Measurements from ENCODE around the gene ACTN2.

Gene ACTN2

DNA sequence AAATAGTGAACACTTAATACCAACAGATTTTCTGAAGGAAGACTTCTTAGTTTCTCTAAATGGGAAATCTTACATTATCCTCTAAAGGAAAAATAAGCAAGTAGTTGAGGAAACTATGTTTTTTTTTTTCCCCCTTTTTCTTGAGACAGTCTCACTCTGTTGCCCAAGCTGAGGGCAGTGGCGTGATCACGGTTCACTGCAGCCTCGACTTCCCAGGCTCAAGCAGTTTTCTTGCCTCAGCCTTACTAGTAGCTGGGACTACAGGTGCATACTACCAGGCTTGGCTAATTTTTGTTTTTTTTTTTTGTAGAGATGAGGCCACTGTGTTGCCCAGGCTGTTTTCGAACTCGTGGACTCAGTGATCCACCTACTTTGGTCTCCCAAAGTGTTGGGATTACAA lies 112.7 kb downstream of the ACTN2 start:
- H3K4me1 ChIP-seq (ENCODE audit: control insufficient read depth, insufficient read depth, low read length) = peaks cover 4% of the 10 kb centered on the region
- H3K27me3 ChIP-seq (ENCODE audit: control insufficient read depth in 1 of 2, insufficient read depth in 2 of 2, low read length in 2 of 2) = no peaks in the 10 kb centered on the region
- no peak overlapping the region for H3K27ac ChIP-seq (ENCODE audit: low read length)
- H3K4me3 ChIP-seq (ENCODE audit: low read length in 2 of 2) = no peak overlapping the region
- no peaks in the 10 kb centered on the region for H3K9me3 ChIP-seq (ENCODE audit: control insufficient read depth in 2 of 2, low read length in 2 of 2)
- H3K9ac ChIP-seq (ENCODE audit: low read length in 2 of 2) = no peak overlapping the region
- peaks cover 0 to 4% of the 10 kb centered on the region in 2 donors for H3K36me3 ChIP-seq (ENCODE audit: control insufficient read depth in 2 of 2, insufficient read depth in 2 of 2, low read length in 2 of 2)

DNA sequence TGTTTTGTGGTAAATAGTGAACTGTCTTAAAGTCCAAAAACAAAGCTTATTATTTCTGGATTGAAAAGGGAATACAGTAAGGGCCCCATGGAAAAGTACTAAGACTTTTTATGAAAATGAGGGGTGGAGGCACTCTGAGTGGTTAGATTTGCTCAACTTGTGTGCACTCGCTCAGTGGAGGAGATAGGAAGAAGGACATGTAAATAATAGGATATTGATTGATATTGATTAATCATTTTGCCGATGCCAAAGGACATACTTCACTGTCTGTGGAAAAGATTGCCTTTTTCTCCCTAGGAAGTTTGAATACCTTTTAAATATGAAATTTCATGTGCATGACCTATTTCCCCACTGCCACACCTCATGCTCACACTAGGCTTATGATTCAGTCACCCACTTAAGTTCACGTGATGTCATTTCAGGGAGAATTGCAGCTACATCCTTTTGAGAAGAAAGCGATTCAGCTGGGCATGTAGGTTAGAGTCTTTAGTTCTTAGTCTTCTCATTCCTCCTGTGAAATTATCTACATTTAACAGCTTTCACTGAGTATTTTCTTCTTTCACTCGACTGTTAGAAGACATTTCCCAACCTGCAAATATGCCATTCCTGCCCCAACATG lies 113.8 kb downstream of the ACTN2 start:
- Histone ChIP-seq H3K4me1 (ENCODE audit: control insufficient read depth, insufficient read depth, low read length) (peaks cover 4% of the 10 kb centered on the region), H3K9me3 (ENCODE audit: control insufficient read depth in 2 of 2, low read length in 2 of 2) (no peaks in the 10 kb centered on the region), H3K27me3 (ENCODE audit: control insufficient read depth in 1 of 2, insufficient read depth in 2 of 2, low read length in 2 of 2) (no peaks in the 10 kb centered on the region), H3K9ac (ENCODE audit: low read length in 2 of 2) (no peak overlapping the region), H3K27ac (ENCODE audit: low read length) (no peak overlapping the region), H3K4me3 (ENCODE audit: low read length in 2 of 2) (no peak overlapping the region), H3K36me3 (ENCODE audit: control insufficient read depth in 2 of 2, insufficient read depth in 2 of 2, low read length in 2 of 2) (peaks cover 0 to 7% of the 10 kb centered on the region in 2 donors)

DNA sequence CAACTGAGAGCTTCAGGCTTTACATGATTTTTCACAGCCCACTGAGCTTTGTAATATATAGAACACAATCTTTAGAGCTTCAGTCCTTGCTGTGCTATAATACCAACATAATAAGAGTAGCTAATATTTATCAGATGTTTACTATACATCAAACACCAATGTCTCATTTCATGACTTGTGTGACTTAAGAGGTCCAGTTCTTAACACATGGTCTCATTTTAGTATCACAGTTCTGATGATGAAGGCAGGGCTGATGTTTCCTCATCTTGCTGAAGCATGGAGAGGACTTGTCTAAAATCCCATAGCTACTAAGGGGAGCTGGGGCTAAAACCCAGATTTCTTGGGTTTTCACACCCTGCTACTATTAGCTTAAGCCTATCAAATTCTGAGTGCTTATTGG lies 114.3 kb downstream of the ACTN2 start:
- Histone ChIP-seq H3K4me1 (ENCODE audit: control insufficient read depth, insufficient read depth, low read length) (peaks cover 4% of the 10 kb centered on the region), H3K27ac (ENCODE audit: low read length) (no peak overlapping the region)

DNA sequence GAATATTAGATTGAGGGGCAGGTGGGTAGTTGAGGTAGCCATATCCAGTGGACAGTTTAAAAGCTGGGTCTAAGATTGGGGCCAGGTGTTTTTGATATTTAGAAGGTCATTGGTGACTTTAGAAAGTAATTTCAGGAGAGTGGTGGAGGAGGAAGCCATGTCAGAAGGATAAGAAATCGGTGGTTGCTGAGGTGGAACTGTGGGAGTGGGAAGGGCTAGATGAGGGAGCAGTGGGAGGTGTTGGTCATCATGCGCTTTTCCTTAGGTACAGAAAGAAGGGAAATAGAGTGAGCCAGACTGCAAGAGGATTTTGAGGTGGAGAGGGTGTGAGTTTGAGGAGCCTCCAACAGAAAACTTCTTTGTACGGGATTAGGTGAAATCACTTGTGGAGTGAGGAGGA lies 116.0 kb downstream of the ACTN2 start:
- H3K9ac ChIP-seq (ENCODE audit: low read length in 2 of 2) = no peak overlapping the region
- no peak overlapping the region for H3K27ac ChIP-seq (ENCODE audit: low read length)
- H3K4me1 ChIP-seq (ENCODE audit: control insufficient read depth, insufficient read depth, low read length) = no peaks in the 10 kb centered on the region
- H3K9me3 ChIP-seq (ENCODE audit: control insufficient read depth in 2 of 2, low read length in 2 of 2) = no peaks in the 10 kb centered on the region
- peaks cover 0 to 16% of the 10 kb centered on the region in 2 donors for H3K36me3 ChIP-seq (ENCODE audit: control insufficient read depth in 2 of 2, insufficient read depth in 2 of 2, low read length in 2 of 2)
- H3K27me3 ChIP-seq (ENCODE audit: control insufficient read depth in 1 of 2, insufficient read depth in 2 of 2, low read length in 2 of 2) = no peaks in the 10 kb centered on the region
- no peak overlapping the region for H3K4me3 ChIP-seq (ENCODE audit: low read length in 2 of 2)

More for the DNA sequence above, 114.3 kb downstream of the ACTN2 start:
- H3K36me3 ChIP-seq (ENCODE audit: control insufficient read depth in 2 of 2, insufficient read depth in 2 of 2, low read length in 2 of 2) = peaks cover 0 to 12% of the 10 kb centered on the region in 2 donors
- H3K4me3 ChIP-seq (ENCODE audit: low read length in 2 of 2) = no peak overlapping the region
- no peak overlapping the region for H3K9ac ChIP-seq (ENCODE audit: low read length in 2 of 2)
- no peaks in the 10 kb centered on the region for H3K9me3 ChIP-seq (ENCODE audit: control insufficient read depth in 2 of 2, low read length in 2 of 2)
- no peaks in the 10 kb centered on the region for H3K27me3 ChIP-seq (ENCODE audit: control insufficient read depth in 1 of 2, insufficient read depth in 2 of 2, low read length in 2 of 2)

DNA sequence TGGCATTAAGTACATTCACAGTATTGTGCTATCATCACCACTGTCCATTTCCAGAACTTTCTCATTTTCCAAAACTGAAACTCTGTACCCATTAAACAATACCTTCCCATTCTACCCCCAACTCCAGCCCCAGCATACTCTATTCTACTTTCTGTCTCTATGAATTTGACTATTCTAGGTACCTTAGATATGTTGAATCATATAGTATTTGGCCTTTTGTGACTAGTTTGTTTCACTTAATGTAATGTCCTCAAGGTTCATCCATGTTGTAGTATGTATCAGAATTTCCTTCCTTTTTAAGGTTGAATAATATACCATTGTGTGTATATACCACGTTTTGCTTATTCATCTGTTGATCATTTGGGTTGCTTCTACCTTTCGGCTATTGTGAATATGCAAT lies 120.3 kb downstream of the ACTN2 start:
- Histone ChIP-seq H3K27me3 (ENCODE audit: control insufficient read depth in 1 of 2, insufficient read depth in 2 of 2, low read length in 2 of 2) (no peaks in the 10 kb centered on the region), H3K36me3 (ENCODE audit: control insufficient read depth in 2 of 2, insufficient read depth in 2 of 2, low read length in 2 of 2) (peaks cover 16 to 29% of the 10 kb centered on the region in 2 donors)

GRCh38 chr1:236808005-236808404 lies 121.7 kb downstream of the ACTN2 start:
- Histone ChIP-seq H3K9me3 (ENCODE audit: control insufficient read depth in 2 of 2, low read length in 2 of 2) (no peaks in the 10 kb centered on the region), H3K36me3 (ENCODE audit: control insufficient read depth in 2 of 2, insufficient read depth in 2 of 2, low read length in 2 of 2) (peaks cover 24 to 39% of the 10 kb centered on the region in 2 donors), H3K27ac (ENCODE audit: low read length) (no peak overlapping the region), H3K9ac (ENCODE audit: low read length in 2 of 2) (no peak overlapping the region), H3K4me3 (ENCODE audit: low read length in 2 of 2) (no peak overlapping the region), H3K4me1 (ENCODE audit: control insufficient read depth, insufficient read depth, low read length) (no peaks in the 10 kb centered on the region), H3K27me3 (ENCODE audit: control insufficient read depth in 1 of 2, insufficient read depth in 2 of 2, low read length in 2 of 2) (no peaks in the 10 kb centered on the region)

More for the DNA sequence above, 120.3 kb downstream of the ACTN2 start:
- Histone ChIP-seq H3K9me3 (ENCODE audit: control insufficient read depth in 2 of 2, low read length in 2 of 2) (no peaks in the 10 kb centered on the region), H3K9ac (ENCODE audit: low read length in 2 of 2) (no peak overlapping the region), H3K4me3 (ENCODE audit: low read length in 2 of 2) (no peak overlapping the region), H3K4me1 (ENCODE audit: control insufficient read depth, insufficient read depth, low read length) (no peaks in the 10 kb centered on the region), H3K27ac (ENCODE audit: low read length) (no peak overlapping the region)

GRCh38 chr1:236808564-236809130 lies 122.3 kb downstream of the ACTN2 start:
- no peaks in the 10 kb centered on the region for H3K27me3 ChIP-seq (ENCODE audit: control insufficient read depth in 1 of 2, insufficient read depth in 2 of 2, low read length in 2 of 2)
- H3K4me3 ChIP-seq (ENCODE audit: low read length in 2 of 2) = no peak overlapping the region
- H3K27ac ChIP-seq (ENCODE audit: low read length) = no peak overlapping the region
- no peaks in the 10 kb centered on the region for H3K4me1 ChIP-seq (ENCODE audit: control insufficient read depth, insufficient read depth, low read length)
- H3K36me3 ChIP-seq (ENCODE audit: control insufficient read depth in 2 of 2, insufficient read depth in 2 of 2, low read length in 2 of 2) = peaks cover 29 to 43% of the 10 kb centered on the region in 2 donors
- no peaks in the 10 kb centered on the region for H3K9me3 ChIP-seq (ENCODE audit: control insufficient read depth in 2 of 2, low read length in 2 of 2)
- no peak overlapping the region for H3K9ac ChIP-seq (ENCODE audit: low read length in 2 of 2)

DNA sequence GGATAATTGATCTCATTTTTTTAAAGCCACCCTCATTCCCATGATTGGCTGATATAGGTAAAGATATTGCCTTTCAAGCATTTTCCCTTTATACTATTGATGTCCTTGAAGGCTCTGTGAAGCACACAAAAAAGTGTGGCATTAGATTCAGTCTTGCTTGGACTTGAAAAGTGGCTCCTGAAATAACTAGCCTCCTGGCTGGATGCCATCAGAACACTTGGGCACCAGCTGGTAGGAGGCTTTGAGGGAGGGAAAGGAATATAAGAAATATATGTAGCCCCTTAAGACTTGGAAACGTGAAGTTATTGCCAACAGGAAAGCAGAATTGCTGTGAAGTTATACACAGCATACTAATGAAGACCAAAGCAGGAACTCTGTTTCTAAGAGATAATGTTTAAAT lies 122.8 kb downstream of the ACTN2 start:
- no peaks in the 10 kb centered on the region for H3K9me3 ChIP-seq (ENCODE audit: control insufficient read depth in 2 of 2, low read length in 2 of 2)
- no peaks in the 10 kb centered on the region for H3K27me3 ChIP-seq (ENCODE audit: control insufficient read depth in 1 of 2, insufficient read depth in 2 of 2, low read length in 2 of 2)
- no peak overlapping the region for H3K9ac ChIP-seq (ENCODE audit: low read length in 2 of 2)
- H3K27ac ChIP-seq (ENCODE audit: low read length) = no peak overlapping the region
- H3K4me1 ChIP-seq (ENCODE audit: control insufficient read depth, insufficient read depth, low read length) = no peaks in the 10 kb centered on the region
- H3K36me3 ChIP-seq (ENCODE audit: control insufficient read depth in 2 of 2, insufficient read depth in 2 of 2, low read length in 2 of 2) = peaks cover 29 to 43% of the 10 kb centered on the region in 2 donors
- no peak overlapping the region for H3K4me3 ChIP-seq (ENCODE audit: low read length in 2 of 2)

GRCh38 chr1:236810018-236810417 lies 123.7 kb downstream of the ACTN2 start:
- H3K4me3 ChIP-seq (ENCODE audit: low read length in 2 of 2) = no peak overlapping the region
- H3K27ac ChIP-seq (ENCODE audit: low read length) = no peak overlapping the region

DNA sequence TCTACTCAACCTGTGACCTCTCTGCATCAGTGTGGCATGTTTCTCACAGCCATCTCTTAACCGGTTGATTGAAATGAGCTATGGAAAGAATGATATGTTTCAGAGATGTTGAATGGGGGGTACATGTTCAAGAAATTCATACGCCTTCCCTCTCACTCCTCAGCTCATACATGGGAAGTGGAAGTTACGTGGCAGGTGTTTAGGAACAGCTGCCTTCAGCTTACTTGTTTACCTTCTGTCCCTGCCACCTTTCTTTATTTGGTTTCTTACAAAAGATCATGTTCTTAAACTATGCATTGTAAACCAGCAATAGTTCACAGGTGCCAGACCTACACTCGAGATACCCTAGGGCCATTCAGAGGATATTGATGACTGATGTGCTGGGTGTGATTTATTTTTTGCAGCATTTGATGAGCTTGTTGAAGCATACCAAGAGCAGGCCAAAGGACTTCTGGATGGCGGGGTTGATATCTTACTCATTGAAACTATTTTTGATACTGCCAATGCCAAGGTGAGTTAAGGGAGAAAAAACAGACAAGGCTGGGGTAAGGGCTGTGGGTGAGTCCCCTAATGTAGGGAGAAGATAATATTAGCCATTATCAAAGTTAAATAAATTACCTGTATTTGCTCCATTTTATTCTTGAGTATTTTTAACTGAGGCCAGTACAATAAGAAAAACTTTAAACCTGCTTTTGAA lies 126.2 kb downstream of the ACTN2 start:
- H3K36me3 ChIP-seq (ENCODE audit: control insufficient read depth in 2 of 2, insufficient read depth in 2 of 2, low read length in 2 of 2) = peaks cover 42 to 45% of the 10 kb centered on the region in 2 donors
- H3K4me1 ChIP-seq (ENCODE audit: control insufficient read depth, insufficient read depth, low read length) = no peaks in the 10 kb centered on the region
- H3K27ac ChIP-seq (ENCODE audit: low read length) = no peak overlapping the region
- H3K27me3 ChIP-seq (ENCODE audit: control insufficient read depth in 1 of 2, insufficient read depth in 2 of 2, low read length in 2 of 2) = no peaks in the 10 kb centered on the region
- no peaks in the 10 kb centered on the region for H3K9me3 ChIP-seq (ENCODE audit: control insufficient read depth in 2 of 2, low read length in 2 of 2)
- no peak overlapping the region for H3K4me3 ChIP-seq (ENCODE audit: low read length in 2 of 2)
- H3K9ac ChIP-seq (ENCODE audit: low read length in 2 of 2) = no peak overlapping the region

More at GRCh38 chr1:236810018-236810417, 123.7 kb downstream of the ACTN2 start:
- no peaks in the 10 kb centered on the region for H3K4me1 ChIP-seq (ENCODE audit: control insufficient read depth, insufficient read depth, low read length)
- no peak overlapping the region for H3K9ac ChIP-seq (ENCODE audit: low read length in 2 of 2)
- peaks cover 29 to 40% of the 10 kb centered on the region in 2 donors for H3K36me3 ChIP-seq (ENCODE audit: control insufficient read depth in 2 of 2, insufficient read depth in 2 of 2, low read length in 2 of 2)
- H3K27me3 ChIP-seq (ENCODE audit: control insufficient read depth in 1 of 2, insufficient read depth in 2 of 2, low read length in 2 of 2) = no peaks in the 10 kb centered on the region
- no peaks in the 10 kb centered on the region for H3K9me3 ChIP-seq (ENCODE audit: control insufficient read depth in 2 of 2, low read length in 2 of 2)

Data from stomach smooth muscle (tissue), 2 donors.